HuH-7 (cell line): ENCODE measurements around the gene KDM1A.

Source experiments
- DNase-seq: peaks from one replicate; pipeline ENCODE4 v3.0.0; 2011; ENCODE audit warnings: low spot score

Gene KDM1A

GRCh38 chr1:23110391-23110790, 91.1 kb downstream of the KDM1A start:
- DNase-seq: no peak

- DNase-seq: no peak
Observed at GRCh38 chr1:23111600-23112535, 92.6 kb downstream of the KDM1A start.

GRCh38 chr1:23114424-23115079, 95.3 kb downstream of the KDM1A start:
- DNase-seq: no peak

- no peak for DNase-seq
Observed at GRCh38 chr1:23116216-23116836, 97.1 kb downstream of the KDM1A start.

- no peak for DNase-seq
Observed at GRCh38 chr1:23116921-23117699, 97.8 kb downstream of the KDM1A start.

GRCh38 chr1:23118407-23118806, 99.1 kb downstream of the KDM1A start:
- DNase-seq: no peak

- DNase-seq: no peak
Observed at GRCh38 chr1:23118957-23119792, 99.9 kb downstream of the KDM1A start.

- DNase-seq: no peak
Observed at GRCh38 chr1:23120383-23120782, 101.1 kb downstream of the KDM1A start.

GRCh38 chr1:23122023-23122748, 102.9 kb downstream of the KDM1A start:
- DNase-seq: no peak

- no peak for DNase-seq
Observed at GRCh38 chr1:23122796-23123195, 103.5 kb downstream of the KDM1A start.

GRCh38 chr1:23123528-23123927, 104.3 kb downstream of the KDM1A start:
- DNase-seq: no peak

GRCh38 chr1:23124259-23125026, 105.2 kb downstream of the KDM1A start:
- DNase-seq: no peak

- DNase-seq: no peak
Observed at GRCh38 chr1:23125489-23125888, 106.2 kb downstream of the KDM1A start.

- DNase-seq: no peak
Observed at GRCh38 chr1:23126200-23126599, 106.9 kb downstream of the KDM1A start.

- DNase-seq: no peak
Observed at GRCh38 chr1:23126801-23127200, 107.5 kb downstream of the KDM1A start.

- DNase-seq: no peak
Observed at GRCh38 chr1:23129846-23130245, 110.6 kb downstream of the KDM1A start.

- no peak for DNase-seq
Observed at GRCh38 chr1:23132033-23132432, 112.8 kb downstream of the KDM1A start.
